NCI-H128 (cell line): ENCODE data around the gene OR7A10.
"Not testable (repeated sequence)": the region's sequence is repeated elsewhere in the genome, so short reads cannot be mapped to it uniquely, and the experiment has no call there.

ENCODE experiments used
- DNase-seq: peaks from one replicate; lab custom pipeline; 2025; ENCODE audit not compliant: unreplicated experiment; lab: John Stamatoyannopoulos, UW

The OR7A10 gene

DNA sequence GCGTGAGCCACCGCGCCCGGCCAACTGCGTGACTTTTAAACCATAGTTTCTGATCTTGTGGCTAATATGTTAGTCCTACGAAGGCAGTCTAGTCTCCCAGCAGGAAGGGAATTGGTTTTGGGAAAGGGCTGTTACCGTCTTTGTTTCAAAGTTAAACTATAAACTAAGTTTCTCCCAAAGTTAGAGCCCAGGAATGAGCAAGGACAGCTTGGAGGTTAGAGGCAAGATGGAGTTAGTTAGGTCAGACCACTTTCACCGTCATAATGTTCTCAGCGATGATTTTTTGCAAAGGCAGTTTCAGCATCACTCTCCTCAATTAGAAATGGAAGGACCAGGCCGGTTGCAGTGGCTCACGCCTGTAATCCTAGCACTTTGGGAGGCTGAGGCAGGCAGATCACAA, 52.7 kb downstream of the OR7A10 start:
- no peak for DNase-seq

DNA sequence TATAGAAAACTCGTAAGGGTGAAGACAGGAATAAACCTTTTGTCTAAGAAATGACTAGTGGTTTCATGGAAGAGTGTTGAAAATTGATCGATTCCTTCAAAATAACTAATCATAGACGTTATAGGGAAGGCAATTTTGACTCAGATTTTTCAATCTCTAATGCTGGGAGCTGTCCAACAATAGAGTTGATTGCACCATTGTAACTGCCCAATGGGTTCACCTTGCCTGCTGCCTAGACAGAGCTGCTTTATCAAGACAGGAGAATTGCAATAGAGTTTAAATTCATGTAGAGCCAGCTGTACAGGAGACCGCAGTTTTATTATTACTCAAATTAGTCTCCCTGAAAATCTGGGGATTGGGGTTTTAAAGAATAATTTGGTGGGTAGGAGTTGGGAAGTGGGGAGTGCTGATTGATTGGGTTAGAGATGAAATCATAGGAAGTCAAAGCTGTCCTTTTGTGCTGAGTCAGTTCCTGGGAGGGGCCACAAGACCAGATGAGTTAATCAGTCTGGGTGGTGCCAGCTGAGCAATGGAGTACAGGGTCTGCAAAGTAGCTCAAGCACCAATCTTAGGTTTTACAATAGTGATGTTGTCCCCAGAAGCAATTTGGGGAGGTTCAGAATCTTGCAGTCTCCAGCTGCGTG, 53.5 kb downstream of the OR7A10 start:
- no peak for DNase-seq

DNA sequence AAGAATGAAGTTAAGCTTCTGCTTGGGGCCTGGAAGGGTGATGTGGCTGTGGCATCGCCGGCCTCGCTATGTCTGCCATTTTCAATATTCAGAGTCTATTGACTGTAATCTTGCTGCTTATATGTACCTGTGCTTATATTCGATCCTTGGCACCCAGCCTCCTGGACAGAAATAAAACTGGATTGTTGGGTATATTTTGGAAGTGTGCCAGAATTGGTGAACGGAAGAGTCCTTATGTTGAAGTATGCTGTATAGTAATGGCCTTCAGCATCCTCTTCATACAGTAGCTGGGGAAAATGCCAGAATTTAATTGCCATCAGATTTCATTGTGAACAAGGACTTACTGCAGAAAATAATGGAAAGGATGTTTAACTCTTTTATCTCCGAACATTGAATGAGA, 56.5 kb downstream of the OR7A10 start:
- not testable (repeated sequence) for DNase-seq
